ENCODE measurements around the gene SLC38A9. TPM values are rescaled to one million over a fixed set of nuclear protein-coding genes. Genes with fewer than 3 reads are reported as not detected.

SLC38A9 gene
- total RNA-seq, 1 experiment from 2014 or later = 20.1 TPM

DNA sequence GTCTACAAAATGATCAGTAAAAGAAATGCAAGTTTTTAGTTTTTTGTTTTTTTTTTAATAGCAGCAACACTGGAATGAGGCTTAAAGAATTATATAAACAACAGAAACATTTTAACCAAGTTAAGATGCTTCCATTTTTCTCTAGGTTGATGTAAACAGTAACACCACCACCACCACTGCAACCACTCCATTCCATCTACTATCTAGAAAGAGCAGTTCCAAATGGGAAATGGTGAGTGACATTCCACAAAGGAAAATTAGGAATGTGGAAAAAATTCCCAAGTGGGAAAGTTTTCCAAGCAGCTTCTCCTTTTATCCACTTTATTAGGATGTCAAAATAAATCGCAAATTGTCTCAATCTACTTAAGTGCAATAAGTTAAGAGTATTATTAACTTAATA, 32.6 kb downstream of the SLC38A9 start:
- no peaks in the 10 kb centered on the region for H3K27me3 Mint-ChIP-seq (ENCODE audit: insufficient read depth, unreplicated experiment)
- TF ChIP-seq CTCF (IDR thresholded peaks at IDR 0.05; ENCODE audit: unreplicated experiment) = no peak
- H3K9me3 Mint-ChIP-seq (ENCODE audit: unreplicated experiment) = no peaks in the 10 kb centered on the region
- H3K4me1 Mint-ChIP-seq (ENCODE audit: insufficient read depth, unreplicated experiment) = peaks cover 13% of the 10 kb centered on the region
- DNase-seq (ENCODE audit: unreplicated experiment) = no peak
- intact Hi-C loops (cut with micrococcal nuclease) = no loop called here
- H3K36me3 Mint-ChIP-seq (ENCODE audit: insufficient read depth, unreplicated experiment) = no peaks in the 10 kb centered on the region
- no peak overlapping the region for H3K4me3 Mint-ChIP-seq (ENCODE audit: unreplicated experiment)
- ChIA-PET POLR2A (no interaction called here), CTCF (interaction anchor here (0.6 kb wide), 2 partner anchors 32 to 195 kb away, joined by 3 read pairs; no protein-coding TSS in a partner anchor)
- H3K27ac Mint-ChIP-seq (ENCODE audit: low read depth, unreplicated experiment) = no peak overlapping the region
- no TSS peak for BruUV-seq (replicated peaks)

- TF ChIP-seq CTCF (IDR thresholded peaks at IDR 0.05; ENCODE audit: unreplicated experiment) = no peak
- DNase-seq (ENCODE audit: unreplicated experiment) = no peak
- H3K36me3 Mint-ChIP-seq (ENCODE audit: insufficient read depth, unreplicated experiment) = no peaks in the 10 kb centered on the region
- intact Hi-C loops (cut with micrococcal nuclease) = no loop called here
- ChIA-PET POLR2A (interaction anchor here (0.7 kb wide), 1 partner anchor 66 kb away, joined by 4 read pairs; no protein-coding TSS in a partner anchor), CTCF (interaction anchor here (0.7 to 1.0 kb wide), 3 partner anchors 16 to 271 kb away, joined by 3 to 4 read pairs (median 3); no protein-coding TSS in a partner anchor)
- H3K4me3 Mint-ChIP-seq (ENCODE audit: unreplicated experiment) = no peak overlapping the region
- no peaks in the 10 kb centered on the region for H3K9me3 Mint-ChIP-seq (ENCODE audit: unreplicated experiment)
- no peaks in the 10 kb centered on the region for H3K27me3 Mint-ChIP-seq (ENCODE audit: insufficient read depth, unreplicated experiment)
- H3K4me1 Mint-ChIP-seq (ENCODE audit: insufficient read depth, unreplicated experiment) = peaks cover 13% of the 10 kb centered on the region
- BruUV-seq (replicated peaks) = no TSS peak
- peak overlapping the region; percentile 6 for H3K27ac Mint-ChIP-seq (ENCODE audit: low read depth, unreplicated experiment)
These were observed 37.0 kb downstream of the SLC38A9 start for GRCh38 chr5:55675119-55675518.

GRCh38 chr5:55674340-55674739, 37.8 kb downstream of the SLC38A9 start:
- Mint-ChIP-seq H3K27me3 (ENCODE audit: insufficient read depth, unreplicated experiment) (no peaks in the 10 kb centered on the region), H3K36me3 (ENCODE audit: insufficient read depth, unreplicated experiment) (no peaks in the 10 kb centered on the region), H3K4me3 (ENCODE audit: unreplicated experiment) (no peak overlapping the region), H3K9me3 (ENCODE audit: unreplicated experiment) (no peaks in the 10 kb centered on the region), H3K27ac (ENCODE audit: low read depth, unreplicated experiment) (no peak overlapping the region), H3K4me1 (ENCODE audit: insufficient read depth, unreplicated experiment) (peaks cover 13% of the 10 kb centered on the region)
- no peak for DNase-seq (ENCODE audit: unreplicated experiment)
- intact Hi-C loops (cut with micrococcal nuclease) = no loop called here
- TF ChIP-seq CTCF (IDR thresholded peaks at IDR 0.05; ENCODE audit: unreplicated experiment) = no peak
- CTCF ChIA-PET = interaction anchor here (0.7 kb wide), 1 partner anchor 260 kb away, joined by 3 read pairs; no protein-coding TSS in a partner anchor
- POLR2A ChIA-PET = interaction anchor here (0.6 kb wide), 1 partner anchor 110 kb away, joined by 4 read pairs; no protein-coding TSS in a partner anchor
- BruUV-seq (replicated peaks) = no TSS peak

- Mint-ChIP-seq H3K4me1 (ENCODE audit: insufficient read depth, unreplicated experiment) (peaks cover 13% of the 10 kb centered on the region), H3K9me3 (ENCODE audit: unreplicated experiment) (no peaks in the 10 kb centered on the region), H3K27me3 (ENCODE audit: insufficient read depth, unreplicated experiment) (no peaks in the 10 kb centered on the region), H3K4me3 (ENCODE audit: unreplicated experiment) (no peak overlapping the region), H3K27ac (ENCODE audit: low read depth, unreplicated experiment) (no peak overlapping the region), H3K36me3 (ENCODE audit: insufficient read depth, unreplicated experiment) (peaks cover 5% of the 10 kb centered on the region)
- intact Hi-C loops (cut with micrococcal nuclease) = no loop called here
- CTCF ChIA-PET = no interaction called here
- BruUV-seq (replicated peaks) = no TSS peak
- DNase-seq (ENCODE audit: unreplicated experiment) = no peak
- TF ChIP-seq CTCF (IDR thresholded peaks at IDR 0.05; ENCODE audit: unreplicated experiment) = no peak
- POLR2A ChIA-PET = interaction anchor here (1.5 kb wide), 1 partner anchor 234 kb away, joined by 3 read pairs; no protein-coding TSS in a partner anchor
These were observed 39.6 kb downstream of the SLC38A9 start for GRCh38 chr5:55672477-55672911.
